CD4-positive, CD25-positive, alpha-beta regulatory T cell (primary cell): ENCODE measurements around the gene ASTN2. TPM values are rescaled to one million over a fixed set of nuclear protein-coding genes. Genes with fewer than 3 reads are reported as not detected.

ENCODE experiments used
- ATAC-seq, 2 donors: fragments of 150-1000 bp; cut with Tn5 transposase; one replicate each; pipeline ENCODE4 v1.10.0; 2021; ENCODE audit warnings: low read depth in 2 of 2, moderate number of reproducible peaks in 2 of 2, moderate library complexity in 1 of 2
- DNase-seq, 3 donors: peaks; one replicate each; pipeline versions ENCODE4 v3.0.0 to v3.0.0-alpha.2; 2012 to 2022; ENCODE audit warnings: mixed read lengths in 1 of 3
- H3K27ac ChIP-seq: one replicate; pipeline ENCODE4 v1.7.0; 2013; ENCODE audit warnings: mild to moderate bottlenecking, low read length; ENCODE audit not compliant: insufficient read depth, poor library complexity, severe bottlenecking
- H3K27me3 ChIP-seq: one replicate; pipeline ENCODE4 v1.7.0; 2013; ENCODE audit warnings: low read length; ENCODE audit not compliant: control insufficient read depth, insufficient read depth
- H3K36me3 ChIP-seq: one replicate; pipeline ENCODE4 v1.7.0; 2013; ENCODE audit warnings: mild to moderate bottlenecking, low read length, moderate library complexity; ENCODE audit not compliant: control insufficient read depth, insufficient read depth
- H3K4me1 ChIP-seq: 2 replicates; pipeline ENCODE4 v1.7.0; 2013; ENCODE audit warnings: mild to moderate bottlenecking, low read length; ENCODE audit not compliant: insufficient read depth, control insufficient read depth, poor library complexity, severe bottlenecking
- H3K4me3 ChIP-seq: one replicate; pipeline ENCODE4 v1.7.0; 2013; ENCODE audit warnings: low read depth, mild to moderate bottlenecking, low read length, moderate library complexity
- H3K9me3 ChIP-seq, 2 experiments: 1 replicate in 1 of 2; 2 replicates in 1 of 2; pipeline ENCODE4 v1.7.0; 2013; ENCODE audit warnings: low read length in 2 of 2, mild to moderate bottlenecking in 1 of 2, moderate library complexity in 1 of 2; ENCODE audit not compliant: control insufficient read depth in 2 of 2
- H3K27ac Mint-ChIP-seq, 3 donors: one replicate each; pipeline ENCODE4 v1.8.0; 2020 to 2022; ENCODE audit warnings: mild to moderate bottlenecking in 3 of 3, mixed read lengths in 3 of 3, moderate library complexity in 2 of 3
- H3K27me3 Mint-ChIP-seq: one replicate; pipeline ENCODE4 v1.8.0; 2022; ENCODE audit warnings: mild to moderate bottlenecking, mixed read lengths
- H3K36me3 Mint-ChIP-seq: one replicate; pipeline ENCODE4 v1.8.0; 2020; ENCODE audit warnings: mixed read lengths
- H3K4me1 Mint-ChIP-seq, 4 donors: one replicate each; pipeline ENCODE4 v1.8.0; 2020 to 2022; ENCODE audit warnings: mixed read lengths in 4 of 4, mild to moderate bottlenecking in 1 of 4
- H3K4me3 Mint-ChIP-seq, 4 donors: one replicate each; pipeline ENCODE4 v1.8.0; 2020 to 2022; ENCODE audit warnings: mild to moderate bottlenecking in 4 of 4, mixed read lengths in 4 of 4, moderate library complexity in 3 of 4
- H3K9me3 Mint-ChIP-seq, 7 donors: one replicate each; pipeline ENCODE4 v1.8.0; 2020 to 2022; ENCODE audit warnings: mixed read lengths in 7 of 7, mild to moderate bottlenecking in 3 of 7, moderate library complexity in 2 of 7
- polyA plus RNA-seq, 4 donors: library from polyadenylated mRNA; unstranded; fragments of 300-500 nt; fragmentation: Illumina TruSeq; gene quantifications; one replicate each; pipeline ENCODE4 v1.2.3, GENCODE V29; 2021
- total RNA-seq: library from RNA; stranded (reverse); gene quantifications from one replicate; pipeline ENCODE4 v1.2.3, GENCODE V29; 2022

The ASTN2 gene
- total and polyA plus RNA-seq, 5 donors from 2014 or later: 5.0 to 9.9 (median 7.4) TPM

- Histone ChIP-seq H3K36me3 (no peaks in the 10 kb centered on the region), H3K27me3 (no peaks in the 10 kb centered on the region), H3K9me3 (no peaks in the 10 kb centered on the region), H3K4me3 (no peak overlapping the region), H3K27ac (no peak overlapping the region), H3K4me1 (no peaks in the 10 kb centered on the region)
- no peak for DNase-seq
- Mint-ChIP-seq H3K27ac (no peak overlapping the region), H3K9me3 (peaks cover 0 to 5% (median 1%) of the 10 kb centered on the region in 7 donors), H3K36me3 (no peaks in the 10 kb centered on the region), H3K27me3 (no peaks in the 10 kb centered on the region), H3K4me3 (no peak overlapping the region), H3K4me1 (no peaks in the 10 kb centered on the region)
- no peak for ATAC-seq
These were observed 386.6 kb downstream of the ASTN2 start for GRCh38 chr9:117028103-117028858.

- Histone ChIP-seq H3K36me3 (no peaks in the 10 kb centered on the region), H3K27me3 (no peaks in the 10 kb centered on the region), H3K27ac (no peak overlapping the region), H3K9me3 (no peaks in the 10 kb centered on the region), H3K4me1 (no peaks in the 10 kb centered on the region), H3K4me3 (no peak overlapping the region)
- H3K9me3 Mint-ChIP-seq: peaks cover 0 to 4% (median 0%) of the 10 kb centered on the region in 7 donors
- H3K36me3 Mint-ChIP-seq: no peaks in the 10 kb centered on the region
- H3K27me3 Mint-ChIP-seq: no peaks in the 10 kb centered on the region
- H3K4me1 Mint-ChIP-seq: no peaks in the 10 kb centered on the region
- DNase-seq: no peak
- ATAC-seq: no peak
- no peak overlapping the region for H3K27ac Mint-ChIP-seq
- no peak overlapping the region for H3K4me3 Mint-ChIP-seq
These were observed 393.0 kb downstream of the ASTN2 start for GRCh38 chr9:117021906-117022305.

GRCh38 chr9:117018966-117019617 is 395.8 kb downstream of the ASTN2 start:
- no peaks in the 10 kb centered on the region for H3K27me3 Mint-ChIP-seq
- H3K9me3 ChIP-seq: no peaks in the 10 kb centered on the region
- H3K36me3 ChIP-seq: no peaks in the 10 kb centered on the region
- no peaks in the 10 kb centered on the region for H3K36me3 Mint-ChIP-seq
- H3K27ac ChIP-seq: no peak overlapping the region
- H3K4me1 ChIP-seq: no peaks in the 10 kb centered on the region
- H3K4me3 Mint-ChIP-seq: no peak overlapping the region
- H3K4me3 ChIP-seq: no peak overlapping the region
- H3K9me3 Mint-ChIP-seq: peaks cover 0 to 4% (median 0%) of the 10 kb centered on the region in 7 donors
- no peak for DNase-seq
- no peaks in the 10 kb centered on the region for H3K27me3 ChIP-seq
- no peaks in the 10 kb centered on the region for H3K4me1 Mint-ChIP-seq
- no peak for ATAC-seq
- H3K27ac Mint-ChIP-seq: no peak overlapping the region

GRCh38 chr9:117017414-117017985 is 397.4 kb downstream of the ASTN2 start:
- no peak overlapping the region for H3K27ac Mint-ChIP-seq
- peaks cover 0 to 4% (median 0%) of the 10 kb centered on the region in 7 donors for H3K9me3 Mint-ChIP-seq
- no peak overlapping the region for H3K4me3 ChIP-seq
- H3K36me3 ChIP-seq: no peaks in the 10 kb centered on the region
- H3K27me3 Mint-ChIP-seq: no peaks in the 10 kb centered on the region
- no peak overlapping the region for H3K27ac ChIP-seq
- no peak overlapping the region for H3K4me3 Mint-ChIP-seq
- H3K36me3 Mint-ChIP-seq: no peaks in the 10 kb centered on the region
- H3K4me1 Mint-ChIP-seq: no peaks in the 10 kb centered on the region
- no peak for ATAC-seq
- H3K27me3 ChIP-seq: no peaks in the 10 kb centered on the region
- DNase-seq: no peak
- H3K4me1 ChIP-seq: no peaks in the 10 kb centered on the region
- H3K9me3 ChIP-seq: no peaks in the 10 kb centered on the region

GRCh38 chr9:117014061-117014460 is 400.8 kb downstream of the ASTN2 start:
- no peaks in the 10 kb centered on the region for H3K9me3 ChIP-seq
- H3K27ac Mint-ChIP-seq: no peak overlapping the region
- H3K4me3 Mint-ChIP-seq: no peak overlapping the region
- H3K4me1 ChIP-seq: no peaks in the 10 kb centered on the region
- no peaks in the 10 kb centered on the region for H3K27me3 ChIP-seq
- no peak overlapping the region for H3K27ac ChIP-seq
- H3K36me3 ChIP-seq: no peaks in the 10 kb centered on the region
- H3K4me1 Mint-ChIP-seq: no peaks in the 10 kb centered on the region
- no peak for ATAC-seq
- no peak for DNase-seq
- H3K4me3 ChIP-seq: no peak overlapping the region
- H3K27me3 Mint-ChIP-seq: no peaks in the 10 kb centered on the region
- H3K9me3 Mint-ChIP-seq: peaks cover 0 to 8% (median 2%) of the 10 kb centered on the region in 7 donors
- no peaks in the 10 kb centered on the region for H3K36me3 Mint-ChIP-seq

GRCh38 chr9:117013440-117013995 is 401.3 kb downstream of the ASTN2 start:
- no peaks in the 10 kb centered on the region for H3K4me1 ChIP-seq
- H3K27me3 ChIP-seq: no peaks in the 10 kb centered on the region
- no peak overlapping the region for H3K27ac Mint-ChIP-seq
- H3K27ac ChIP-seq: no peak overlapping the region
- no peaks in the 10 kb centered on the region for H3K4me1 Mint-ChIP-seq
- no peak overlapping the region for H3K4me3 ChIP-seq
- no peak for DNase-seq
- no peaks in the 10 kb centered on the region for H3K9me3 ChIP-seq
- no peaks in the 10 kb centered on the region for H3K36me3 Mint-ChIP-seq
- no peaks in the 10 kb centered on the region for H3K36me3 ChIP-seq
- ATAC-seq: no peak
- no peaks in the 10 kb centered on the region for H3K27me3 Mint-ChIP-seq
- H3K9me3 Mint-ChIP-seq: peaks cover 0 to 8% (median 2%) of the 10 kb centered on the region in 7 donors
- no peak overlapping the region for H3K4me3 Mint-ChIP-seq

- Mint-ChIP-seq H3K9me3 (peaks cover 0 to 8% (median 3%) of the 10 kb centered on the region in 7 donors), H3K36me3 (no peaks in the 10 kb centered on the region), H3K4me1 (no peaks in the 10 kb centered on the region), H3K4me3 (no peak overlapping the region), H3K27ac (no peak overlapping the region), H3K27me3 (no peaks in the 10 kb centered on the region)
- Histone ChIP-seq H3K4me1 (no peaks in the 10 kb centered on the region), H3K27me3 (no peaks in the 10 kb centered on the region), H3K36me3 (no peaks in the 10 kb centered on the region), H3K27ac (no peak overlapping the region), H3K4me3 (no peak overlapping the region), H3K9me3 (no peaks in the 10 kb centered on the region)
- DNase-seq (no peak), ATAC-seq (no peak)
These were observed 404.8 kb downstream of the ASTN2 start for GRCh38 chr9:117010061-117010460.
